Fibroblast of skin of right quadriceps (primary cell): ENCODE measurements around the gene SP9.
A peak's percentile ranks its signal among the peaks of the same experiment; 100 is the strongest.

Experiments used
- DNase-seq: peaks from one replicate; pipeline ENCODE4 v3.0.0-alpha.2; 2013

Gene SP9

DNA sequence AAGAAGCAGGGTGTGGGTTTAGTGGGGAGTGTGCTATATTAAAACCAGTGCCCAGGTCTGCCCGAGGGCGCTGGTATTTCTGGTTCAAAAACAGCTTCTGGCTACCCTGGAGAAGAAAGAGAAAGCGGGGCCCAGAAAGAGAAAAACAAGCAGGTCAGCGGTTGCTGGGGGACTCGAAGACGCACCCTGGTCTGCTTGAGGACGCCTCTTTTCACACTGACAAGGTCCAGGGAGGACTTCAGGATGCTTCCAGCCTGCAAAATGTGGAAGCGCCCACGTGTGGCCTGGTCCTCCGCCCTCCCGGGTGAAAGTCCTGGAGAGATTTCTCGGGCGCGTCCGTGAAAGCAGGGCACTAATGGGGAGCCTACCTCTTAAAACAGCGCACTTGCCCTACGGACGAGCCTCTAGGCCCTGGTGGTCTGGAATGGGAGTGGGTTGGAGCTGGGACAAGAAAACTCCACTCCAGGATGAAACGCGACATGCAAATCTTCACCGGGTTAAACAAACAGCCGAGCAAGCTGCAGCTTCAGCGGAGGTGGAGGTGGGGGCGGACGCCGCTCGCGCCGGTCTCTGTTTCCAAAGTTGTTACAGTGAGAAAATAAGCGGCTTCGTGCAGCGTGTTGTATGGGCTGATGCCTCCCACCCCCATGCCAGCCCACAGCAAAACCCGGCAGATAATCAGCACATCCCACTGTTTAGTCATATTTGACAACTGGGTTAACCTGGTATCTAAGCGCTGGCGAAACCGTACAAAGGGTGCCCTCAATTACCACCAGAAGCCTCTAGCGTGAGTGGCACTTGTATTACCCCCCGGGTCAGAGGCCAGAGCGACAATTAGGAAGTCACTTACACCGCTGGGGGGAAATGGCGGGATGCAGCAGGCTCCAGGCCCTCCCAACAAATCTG is 1.1 kb upstream of the SP9 start:
- DNase-seq: no peak

GRCh38 chr2:174334278-174334715 is 457 bp upstream of the SP9 start:
- DNase-seq: no peak

DNA sequence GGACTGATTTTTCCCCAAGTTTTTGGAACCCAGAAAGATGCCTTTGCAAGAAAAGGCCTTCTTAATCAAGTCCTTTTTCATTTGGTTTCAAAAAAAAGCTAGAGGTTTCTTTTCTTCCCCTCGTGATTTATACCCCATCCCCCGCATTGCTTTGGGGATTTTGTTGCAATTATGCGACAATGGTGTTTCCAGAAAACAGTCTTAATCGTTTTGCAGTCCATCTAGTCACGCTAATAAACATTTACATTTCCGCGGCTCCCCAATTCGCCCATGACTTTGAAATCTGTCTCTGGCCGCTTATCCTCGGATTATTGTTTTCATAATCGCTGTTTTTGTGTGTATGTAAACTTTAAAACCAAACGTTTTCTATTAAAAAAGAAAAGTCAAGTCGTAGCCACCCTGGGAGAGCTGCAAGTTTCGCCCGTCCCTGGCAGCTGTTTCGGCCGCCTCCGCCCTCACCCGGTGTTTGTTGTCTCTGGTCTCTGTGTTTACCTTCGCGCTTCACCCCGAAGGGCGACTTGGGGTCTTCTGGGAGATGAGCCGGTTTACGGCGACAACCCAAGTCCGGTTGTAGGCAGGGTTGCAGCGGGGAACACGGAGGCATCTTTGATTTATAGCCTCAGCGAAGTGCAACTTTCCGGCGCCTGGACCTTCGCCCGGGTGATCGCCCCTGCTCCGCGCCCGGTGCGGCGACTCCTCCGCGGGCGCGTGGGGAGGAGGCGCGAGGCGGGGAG is 667 bp downstream of the SP9 start:
- DNase-seq: no peak

DNA sequence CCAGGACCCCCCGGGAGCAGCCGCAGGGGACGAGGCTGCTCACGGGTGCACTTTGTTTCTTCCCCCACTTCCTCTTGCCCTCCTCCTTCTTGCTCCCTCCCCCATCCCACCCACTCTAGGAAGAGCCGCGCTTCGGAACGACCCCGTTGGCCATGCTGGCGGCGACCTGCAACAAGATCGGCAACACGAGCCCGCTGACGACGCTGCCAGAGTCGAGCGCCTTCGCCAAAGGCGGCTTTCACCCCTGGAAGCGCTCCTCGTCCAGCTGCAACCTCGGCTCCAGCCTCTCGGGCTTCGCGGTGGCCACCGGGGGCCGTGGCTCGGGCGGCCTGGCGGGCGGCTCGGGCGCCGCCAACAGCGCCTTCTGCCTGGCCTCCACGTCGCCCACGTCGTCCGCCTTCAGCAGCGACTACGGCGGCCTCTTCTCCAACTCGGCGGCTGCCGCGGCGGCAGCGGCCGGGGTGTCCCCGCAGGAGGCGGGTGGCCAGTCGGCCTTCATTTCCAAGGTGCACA is 1.3 kb downstream of the SP9 start:
- no peak for DNase-seq

DNA sequence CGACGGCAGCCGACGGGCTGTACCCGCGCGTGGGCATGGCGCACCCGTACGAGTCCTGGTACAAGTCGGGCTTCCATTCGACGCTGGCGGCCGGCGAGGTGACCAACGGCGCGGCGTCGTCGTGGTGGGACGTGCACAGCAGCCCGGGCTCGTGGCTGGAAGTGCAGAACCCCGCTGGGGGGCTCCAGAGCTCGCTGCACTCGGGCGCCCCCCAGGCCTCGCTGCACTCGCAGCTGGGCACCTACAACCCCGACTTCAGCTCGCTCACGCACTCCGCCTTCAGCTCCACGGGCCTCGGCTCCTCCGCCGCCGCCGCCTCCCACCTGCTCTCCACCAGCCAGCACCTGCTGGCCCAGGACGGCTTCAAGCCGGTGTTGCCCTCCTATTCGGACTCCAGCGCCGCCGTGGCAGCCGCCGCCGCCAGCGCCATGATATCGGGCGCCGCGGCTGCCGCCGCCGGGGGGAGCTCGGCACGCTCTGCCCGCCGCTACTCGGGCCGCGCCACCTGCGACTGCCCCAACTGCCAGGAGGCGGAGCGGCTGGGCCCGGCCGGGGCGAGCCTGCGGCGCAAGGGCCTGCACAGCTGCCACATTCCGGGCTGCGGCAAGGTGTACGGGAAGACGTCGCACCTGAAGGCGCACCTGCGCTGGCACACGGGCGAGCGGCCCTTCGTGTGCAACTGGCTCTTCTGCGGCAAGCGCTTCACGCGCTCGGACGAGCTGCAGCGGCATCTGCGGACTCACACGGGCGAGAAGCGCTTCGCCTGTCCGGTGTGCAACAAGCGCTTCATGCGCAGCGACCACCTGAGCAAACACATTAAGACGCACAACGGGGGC is 2.0 kb downstream of the SP9 start:
- DNase-seq: no peak

DNA sequence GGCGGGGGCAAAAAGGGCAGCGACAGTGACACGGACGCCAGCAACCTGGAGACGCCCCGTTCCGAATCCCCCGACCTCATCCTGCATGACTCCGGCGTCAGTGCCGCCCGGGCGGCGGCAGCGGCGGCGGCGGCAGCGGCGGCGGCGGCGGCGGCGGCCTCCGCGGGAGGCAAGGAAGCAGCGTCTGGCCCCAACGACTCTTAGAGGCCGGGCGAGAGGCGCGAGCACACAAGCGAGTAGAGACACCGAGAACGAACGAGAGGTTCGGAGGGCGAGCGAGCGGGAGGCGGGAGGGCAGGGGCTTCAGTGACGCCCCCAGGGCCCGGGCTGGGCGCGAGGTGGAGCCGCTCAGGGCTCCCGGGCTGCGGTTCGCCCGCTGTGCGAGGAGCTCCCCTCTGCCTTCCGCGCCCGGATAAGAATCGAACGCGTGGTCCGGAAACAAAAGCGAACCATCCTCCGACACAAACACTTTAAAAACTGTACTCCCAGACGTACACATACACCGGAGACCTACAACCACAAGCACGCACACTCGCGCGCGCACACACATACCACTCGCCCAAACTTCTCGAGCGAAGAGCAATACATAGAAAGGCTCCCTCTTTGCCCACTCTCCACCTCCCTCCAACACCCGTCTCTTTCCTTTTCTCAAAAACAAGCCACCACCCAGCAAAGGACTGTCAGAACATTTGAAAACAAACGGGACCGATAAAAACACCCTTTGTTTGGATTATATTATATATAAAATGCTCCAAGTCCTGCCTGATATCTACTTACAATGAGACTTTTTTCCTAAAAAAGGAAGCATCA is 2.8 kb downstream of the SP9 start:
- DNase-seq: no peak

DNA sequence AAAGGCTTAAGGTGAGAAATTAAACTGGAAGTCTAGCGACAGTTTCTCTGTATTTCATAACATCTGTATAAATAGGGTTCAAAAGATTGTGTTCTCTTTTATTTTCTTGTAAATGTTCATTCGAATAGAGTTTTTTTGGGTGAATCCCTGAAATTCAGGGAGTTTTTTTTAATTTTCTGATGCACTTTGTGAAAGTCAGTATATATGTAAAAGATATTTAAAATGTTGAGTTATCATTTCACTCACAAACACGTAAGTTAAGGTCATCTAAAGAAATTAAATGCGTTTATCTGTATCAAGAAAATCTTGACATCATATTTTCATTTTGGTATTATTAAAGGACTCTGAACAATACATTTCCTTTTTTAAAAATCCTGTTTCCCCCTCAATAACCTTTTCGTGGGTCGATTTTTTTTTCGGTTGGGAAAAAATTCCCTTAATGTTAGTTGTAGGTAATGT is 3.4 kb downstream of the SP9 start:
- DNase-seq: no peak

GRCh38 chr2:174338671-174339560 is 4.2 kb downstream of the SP9 start:
- no peak for DNase-seq

DNA sequence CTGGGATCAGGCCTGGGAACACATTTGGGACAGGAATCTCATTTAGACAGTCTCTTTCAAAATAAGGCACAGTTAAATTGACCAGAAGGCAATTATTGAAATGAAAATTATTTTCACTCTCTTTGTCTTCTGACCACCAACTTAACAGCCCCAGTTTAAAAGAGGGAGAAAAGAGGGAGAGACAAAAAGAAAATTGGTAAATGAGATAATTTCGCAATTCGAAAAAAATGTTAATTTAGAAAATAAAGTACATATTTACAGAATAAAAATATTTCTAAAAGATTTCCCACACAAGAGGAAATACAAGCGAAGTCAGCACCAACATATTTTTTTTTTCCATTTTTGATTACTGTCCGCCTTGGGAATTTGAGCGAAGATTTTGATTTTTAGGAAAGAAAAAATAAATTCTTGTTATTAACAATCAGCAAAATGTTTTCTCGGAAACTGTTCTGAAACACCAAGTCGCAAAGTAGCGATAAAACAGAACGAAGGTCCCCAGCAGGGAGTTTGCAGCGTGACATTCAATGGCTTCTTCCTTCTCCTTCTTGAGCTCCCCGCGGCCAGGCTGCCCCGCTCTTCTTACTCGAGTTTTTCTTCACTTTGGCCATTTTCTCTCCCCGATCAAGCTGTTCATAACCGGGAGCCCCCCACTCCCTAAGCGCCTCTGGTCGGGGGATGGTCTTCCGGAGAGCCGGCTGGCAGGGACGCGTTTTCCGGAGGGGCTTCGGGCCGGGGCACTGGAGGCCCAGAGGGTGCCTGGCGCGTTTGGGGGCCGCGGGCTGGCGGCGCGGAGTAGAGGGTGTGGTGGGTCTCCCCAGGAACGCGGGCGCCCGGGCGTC is 5.0 kb downstream of the SP9 start:
- DNase-seq: no peak

- no peak for DNase-seq
These were observed 5.9 kb downstream of the SP9 start for GRCh38 chr2:174340400-174341292.

DNA sequence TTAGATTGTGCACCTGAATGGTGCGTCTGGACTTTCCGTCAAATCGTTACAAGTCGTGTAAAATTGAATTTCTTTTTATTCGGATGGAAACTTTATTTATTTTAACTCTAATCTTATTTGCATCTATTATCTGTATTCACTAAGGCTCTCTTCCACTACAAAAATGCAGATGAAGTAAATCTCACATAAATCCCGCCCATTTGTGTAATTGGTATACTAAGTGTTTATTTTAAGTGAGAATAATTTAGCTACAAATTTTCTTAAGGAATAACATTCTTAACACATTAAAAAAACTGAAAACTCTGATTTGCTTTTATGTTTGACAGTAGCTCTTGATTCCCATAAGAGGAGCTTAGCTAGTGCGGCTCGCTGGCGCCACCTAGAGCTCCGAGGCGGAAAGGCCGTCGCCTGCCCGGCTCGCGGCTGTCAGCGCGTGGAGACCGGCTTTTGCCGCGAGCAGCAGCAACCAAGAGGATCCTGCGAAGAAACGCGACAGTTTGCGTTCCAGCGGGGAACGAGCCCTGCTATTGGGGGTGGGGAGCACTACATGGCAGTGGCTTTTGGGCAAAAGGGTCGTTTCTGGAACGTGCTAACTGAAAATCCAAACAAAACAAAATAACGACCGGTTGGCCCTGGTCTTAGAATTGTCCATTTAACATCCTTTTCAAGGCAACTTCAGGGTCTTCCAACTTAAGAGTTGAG is 6.7 kb downstream of the SP9 start:
- DNase-seq: peak; percentile 77

- no peak for DNase-seq
These were observed 7.4 kb downstream of the SP9 start for GRCh38 chr2:174341995-174342685.

GRCh38 chr2:174342686-174343342 is 8.1 kb downstream of the SP9 start:
- no peak for DNase-seq

DNA sequence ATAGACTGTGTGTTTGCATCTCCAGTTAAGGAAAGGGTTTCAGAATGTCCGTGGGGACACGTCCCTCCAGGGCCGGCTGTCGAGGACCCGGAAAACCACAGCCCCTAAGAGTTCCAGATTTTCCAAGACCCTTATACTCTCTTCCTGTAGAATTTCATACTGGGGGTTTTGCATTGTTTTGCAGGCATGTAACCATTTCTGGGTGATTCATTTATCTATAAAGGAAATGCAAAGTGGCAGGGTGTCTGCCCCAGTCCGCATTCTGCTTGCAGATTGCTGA is 8.5 kb downstream of the SP9 start:
- no peak for DNase-seq

GRCh38 chr2:174343623-174344455 is 9.1 kb downstream of the SP9 start:
- DNase-seq: no peak

GRCh38 chr2:174344716-174345461 is 10.1 kb downstream of the SP9 start:
- DNase-seq: peak; percentile 51
